ENCODE measurements around the gene UBL3. TPM values are rescaled to one million over a fixed set of nuclear protein-coding genes. Genes with fewer than 3 reads are reported as not detected.

UBL3 gene
- total RNA-seq, 2 experiments from 2014 or later, result 10.7 to 11.1 TPM

DNA sequence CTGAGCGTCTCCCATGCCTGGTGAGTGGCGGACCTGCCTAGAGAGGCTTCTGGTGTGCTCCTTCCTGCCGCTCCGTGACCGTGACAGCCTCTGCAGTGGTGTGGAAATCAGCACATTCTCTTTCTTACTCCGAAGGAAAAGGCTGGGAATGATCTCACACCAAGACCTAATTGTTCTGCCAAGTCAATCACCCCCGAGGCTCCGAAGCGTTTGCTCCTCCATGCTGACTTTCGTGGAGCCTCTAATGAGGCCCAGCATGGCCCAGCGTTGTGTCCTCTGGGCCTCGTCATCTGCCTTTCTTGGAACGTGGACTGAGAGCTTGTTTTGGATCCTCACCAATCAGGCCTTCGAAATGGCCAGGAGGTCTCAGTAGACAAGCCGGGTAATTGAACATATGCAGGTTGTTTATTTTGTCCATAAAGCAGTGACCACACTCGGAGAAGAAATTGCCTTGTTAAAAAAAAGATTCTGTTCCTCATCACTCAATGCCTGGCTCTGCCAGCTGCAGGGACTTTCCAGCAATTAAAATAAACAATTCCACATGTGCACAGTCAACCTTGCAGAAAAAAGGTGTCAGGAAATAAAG, 107.1 kb downstream of the UBL3 start:
- POLR2A ChIA-PET, result no interaction called here
- CTCF ChIA-PET, result interaction anchor here (1.2 kb wide), 1 partner anchor 372 kb away, joined by 3 read pairs; no protein-coding TSS in a partner anchor

DNA sequence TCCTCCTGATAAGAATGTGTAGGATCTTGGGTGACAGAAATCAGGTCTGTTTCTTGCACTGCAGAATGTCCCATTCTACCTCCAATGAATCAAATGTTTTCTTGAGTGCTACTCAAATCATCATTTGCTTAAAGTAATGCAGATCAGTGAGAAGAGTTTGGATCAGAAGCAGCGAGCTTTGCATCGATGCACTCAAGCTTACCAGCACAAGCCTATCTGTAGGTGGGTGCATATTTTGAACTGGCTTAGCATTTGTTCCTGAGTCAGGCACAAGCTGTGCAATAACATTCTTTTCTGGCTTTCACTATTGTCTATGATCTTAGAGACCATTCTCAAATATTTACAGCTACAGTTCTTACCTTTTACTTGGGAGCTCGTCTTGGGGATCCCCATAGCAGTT, 109.5 kb downstream of the UBL3 start:
- POLR2A ChIA-PET, result no interaction called here
- CTCF ChIA-PET, result no interaction called here

DNA sequence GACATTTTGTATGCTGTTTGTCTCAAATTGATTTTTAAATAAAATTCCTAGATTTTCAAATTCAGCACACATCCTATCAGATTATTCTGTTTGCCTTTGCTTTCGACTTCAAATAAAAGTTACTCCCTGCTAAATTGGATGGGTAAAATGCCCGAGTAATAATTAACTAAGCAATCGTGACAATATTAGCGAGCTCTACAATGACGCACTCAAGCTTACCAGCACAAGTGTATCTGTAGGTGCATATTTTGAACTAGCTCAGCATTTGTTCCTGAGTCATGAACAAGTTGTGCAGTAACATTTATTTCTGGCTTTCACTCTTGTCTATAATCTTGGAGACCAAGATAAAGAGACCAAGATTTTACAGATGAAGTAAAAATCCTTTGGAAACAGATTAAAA, 113.4 kb downstream of the UBL3 start:
- CTCF ChIA-PET, result no interaction called here
- POLR2A ChIA-PET, result no interaction called here

GRCh38 chr13:29733147-29733611, 117.2 kb downstream of the UBL3 start:
- ChIA-PET POLR2A (no interaction called here), CTCF (no interaction called here)

GRCh38 chr13:29730253-29730652, 120.2 kb downstream of the UBL3 start:
- CTCF ChIA-PET, result no interaction called here
- POLR2A ChIA-PET, result no interaction called here

DNA sequence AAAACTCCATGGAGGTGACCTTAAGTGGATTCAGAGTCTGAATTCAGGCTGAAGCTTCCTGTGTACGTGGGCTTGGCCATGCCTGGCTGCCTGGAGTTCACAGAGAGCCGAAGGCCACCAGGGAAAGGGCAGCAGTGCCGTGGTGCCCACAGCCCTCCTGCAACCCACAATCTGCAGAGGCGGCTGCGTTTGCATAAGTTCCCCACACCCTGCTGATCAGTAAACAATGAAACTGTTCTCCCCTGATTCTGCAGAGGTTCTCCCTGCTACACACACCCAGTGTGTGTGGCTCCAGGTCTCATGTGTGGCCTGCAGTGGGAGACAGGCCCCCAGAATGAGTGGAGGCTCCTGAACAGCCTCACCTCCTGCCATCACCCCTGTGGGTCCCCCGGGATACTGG, 128.0 kb downstream of the UBL3 start:
- CTCF ChIA-PET, result no interaction called here
- POLR2A ChIA-PET, result no interaction called here

GRCh38 chr13:29721766-29722165, 128.7 kb downstream of the UBL3 start:
- ChIA-PET POLR2A (no interaction called here), CTCF (no interaction called here)

GRCh38 chr13:29718694-29719093, 131.7 kb downstream of the UBL3 start:
- POLR2A ChIA-PET, result no interaction called here
- CTCF ChIA-PET, result no interaction called here

DNA sequence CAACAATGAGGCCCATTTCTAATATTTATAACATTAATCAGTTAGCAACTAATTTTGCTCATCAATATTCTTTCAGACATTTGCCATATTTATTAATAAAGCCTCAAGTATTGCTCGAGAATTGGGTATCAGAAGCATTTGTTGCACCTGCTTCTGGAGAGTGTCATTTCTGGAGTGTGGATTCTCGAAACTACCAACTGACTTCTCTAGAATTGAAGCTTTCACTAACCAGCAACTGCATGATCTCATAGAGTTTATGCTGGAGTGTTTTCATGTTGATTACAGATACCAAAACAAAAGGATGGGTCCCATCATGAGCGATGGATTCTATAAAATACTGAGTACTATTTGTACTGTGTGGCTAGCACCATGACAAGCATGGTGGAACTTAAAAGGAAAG, 133.9 kb downstream of the UBL3 start:
- ChIA-PET CTCF (interaction anchor here (1.5 kb wide), 1 partner anchor 209 kb away, joined by 6 read pairs; no protein-coding TSS in a partner anchor), POLR2A (no interaction called here)

All from activated CD8-positive, alpha-beta memory T cell treated with anti-CD3 and anti-CD28 coated beads for 36 hours (primary cell).